Adrenal gland (tissue), 12 donors: Measurements from ENCODE around the gene OXGR1. TPM values are rescaled to one million over a fixed set of nuclear protein-coding genes. Genes with fewer than 3 reads are reported as not detected.
A peak's percentile ranks its signal among the peaks of the same experiment; 100 is the strongest.

Experiments used
- DNase-seq, 7 donors: peaks; one replicate each; pipeline ENCODE4 v3.0.0-alpha.2; 2019 to 2020
- H3K27ac ChIP-seq, 5 donors: fragments of 200-600 bp; sonication (generic) in 4 of 5; 1 replicate in 3 of 5; 2 replicates in 2 of 5; pipeline versions ENCODE4 v1.5.1 to v1.8.0; 2016 to 2020; ENCODE audit warnings: mild to moderate bottlenecking in 1 of 5
- H3K27me3 ChIP-seq: fragments of 200-600 bp; 2 replicates; pipeline ENCODE4 v1.8.0; 2021
- H3K36me3 ChIP-seq, 2 donors: fragments of 200-600 bp; replicated peaks in 1 of 2; 1 replicate in 1 of 2; 2 replicates in 1 of 2; pipeline versions ENCODE4 v1.5.1 to v1.8.0; 2018 to 2022
- H3K4me1 ChIP-seq, 2 donors: fragments of 200-600 bp; replicated peaks in 1 of 2; 1 replicate in 1 of 2; 2 replicates in 1 of 2; pipeline versions ENCODE4 v1.5.1 to v1.8.0; 2018 to 2021
- H3K4me3 ChIP-seq, 4 donors: fragments of 200-600 bp; sonication (generic) in 3 of 4; one replicate each; pipeline ENCODE4 v1.5.1; 2016 to 2018
- H3K9me3 ChIP-seq, 3 donors: fragments of 200-600 bp; sonication (generic) in 1 of 3; replicated peaks in 1 of 3; 1 replicate in 2 of 3; 2 replicates in 1 of 3; pipeline versions ENCODE4 v1.5.1 to v1.8.0; 2016 to 2021
- CTCF ChIP-seq, 6 experiments: fragments of 450-650 bp in 4 of 6; fragments of 200-600 bp in 2 of 6; sonication (generic) in 1 of 6; IDR thresholded peaks; 1 replicate in 5 of 6; 2 replicates in 1 of 6; pipeline versions ENCODE4 v1.5.1 to v1.8.0; 2016 to 2021; ENCODE audit warnings: antibody characterized with exemption in 6 of 6, mild to moderate bottlenecking in 2 of 6, moderate library complexity in 1 of 6
- POLR2A ChIP-seq, 2 donors: fragments of 450-650 bp; IDR thresholded peaks; one replicate each; pipeline ENCODE4 v1.6.1; 2017; ENCODE audit warnings: antibody characterized with exemption in 2 of 2, mild to moderate bottlenecking in 2 of 2, moderate library complexity in 1 of 2
- WGBS, 4 donors: extraction: QIAGEN DNeasy Blood & Tissue Kit in 2 of 4; methylation state at CpG; one replicate each; pipeline versions ENCODE4 v1.1.5 to v1.1.7; 2013 to 2017; 5-methylcytosine and 5-hydroxymethylcytosine counted together
- intact Hi-C, 2 donors: fragments of 100-400 bp; cut with DNase I; formaldehyde crosslinking; loops; one replicate each; pipeline versions ENCODE4 v1.14.1 to v1.15.0; 2022 to 2023
- polyA plus RNA-seq, 3 donors: library from polyadenylated mRNA; stranded (reverse); fragments of 200-250 nt in 2 of 3; fragments of 350-450 nt in 1 of 3; fragmentation: Illumina TruSeq in 1 of 3; extraction: RNeasy Lipid Tissue Mini Kit (QIAGEN cat#74804) in 1 of 3; gene quantifications; one replicate each; pipeline ENCODE4 v1.2.3, GENCODE V29; 2013 to 2014
- total RNA-seq, 9 donors: library from RNA; depleted of rRNA in 4 of 9; stranded (reverse); fragments of >200 nt in 4 of 9; fragments of 120-200 nt in 1 of 9; fragmentation: NEBNext Ultra II Directional in 1 of 9; extraction: Animal tissue kit (Norgen Biotek cat#: 25700) in 1 of 9; gene quantifications; one replicate each; pipeline versions ENCODE4 v1.1.0 to v1.2.4, GENCODE V29; 2013 to 2023
- donor health status: healthy with polysubstance abuse.
- donor health status: Bipolar disorder and iron deficiency.
- donor health status: DM: yes; HTN: yes; CAD: no.
- donor health status: DM: no; HTN: no; CAD: no.
- donor health status: DM: no; HTN: no; CAD: no.
- donor health status: DM: yes; HTN: yes; CAD: no.

OXGR1 gene
- total and polyA plus RNA-seq, 12 donors = 0.11 to 0.13 TPM; not detected in 10

DNA sequence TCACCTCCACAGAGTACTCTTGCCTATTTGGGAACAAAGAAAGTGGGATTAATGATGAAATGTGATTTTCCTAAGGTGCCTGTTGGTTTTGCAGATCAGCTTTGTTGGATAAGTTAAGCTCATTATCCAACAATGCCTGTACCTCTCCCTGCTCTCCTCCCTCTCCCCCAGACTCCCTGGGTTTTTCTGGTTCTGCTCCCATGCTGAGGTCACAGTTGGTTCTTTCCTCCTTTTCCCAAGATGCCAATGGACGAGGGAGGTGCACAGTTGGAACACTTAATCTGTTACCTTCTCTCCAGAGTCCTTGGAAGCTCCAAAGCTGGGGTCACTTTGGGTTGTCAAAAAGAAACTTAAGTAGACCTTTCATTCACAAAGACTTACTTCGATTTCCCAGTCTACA lies 1.6 kb downstream of the OXGR1 start:
- Histone ChIP-seq H3K4me3 (no peak overlapping the region), H3K27me3 (peaks cover 24% of the 10 kb centered on the region), H3K4me1 (peaks cover 9% of the 10 kb centered on the region in 2 donors), H3K9me3 (no peaks in the 10 kb centered on the region), H3K27ac (no peak overlapping the region), H3K36me3 (no peaks in the 10 kb centered on the region)
- no peak for DNase-seq
- intact Hi-C loops = no loop called here
- 74 to 81% (median 78%) methylated on average over 2 of the region's 2 CpGs for WGBS, 4 donors
- TF ChIP-seq CTCF (IDR thresholded peaks at IDR 0.05) (no peak), POLR2A (IDR thresholded peaks at IDR 0.05) (no peak)

- Histone ChIP-seq H3K9me3 (no peaks in the 10 kb centered on the region), H3K36me3 (no peaks in the 10 kb centered on the region), H3K4me1 (peaks cover 9% of the 10 kb centered on the region in 2 donors), H3K4me3 (no peak overlapping the region), H3K27ac (no peak overlapping the region), H3K27me3 (peaks cover 23% of the 10 kb centered on the region)
- TF ChIP-seq CTCF (IDR thresholded peaks at IDR 0.05) = no peak
- no peak for TF ChIP-seq POLR2A (IDR thresholded peaks at IDR 0.05)
- intact Hi-C loops = no loop called here
- no peak for DNase-seq
- 52 to 78% (median 73%) methylated on average over 3 of the region's 3 CpGs for WGBS, 4 donors
Measured at GRCh38 chr13:96991072-96991471, 3.2 kb downstream of the OXGR1 start.

GRCh38 chr13:96988441-96988840 lies 5.8 kb downstream of the OXGR1 start:
- no peak for TF ChIP-seq POLR2A (IDR thresholded peaks at IDR 0.05)
- no peak for TF ChIP-seq CTCF (IDR thresholded peaks at IDR 0.05)
- Histone ChIP-seq H3K4me3 (no peak overlapping the region), H3K9me3 (no peaks in the 10 kb centered on the region), H3K27ac (no peak overlapping the region), H3K4me1 (peaks cover 11 to 12% of the 10 kb centered on the region in 2 donors), H3K36me3 (no peaks in the 10 kb centered on the region), H3K27me3 (peaks cover 8% of the 10 kb centered on the region)
- 83 to 88% (median 85%) methylated on average over 5 of the region's 5 CpGs for WGBS, 4 donors
- DNase-seq = no peak
- intact Hi-C loops = no loop called here

DNA sequence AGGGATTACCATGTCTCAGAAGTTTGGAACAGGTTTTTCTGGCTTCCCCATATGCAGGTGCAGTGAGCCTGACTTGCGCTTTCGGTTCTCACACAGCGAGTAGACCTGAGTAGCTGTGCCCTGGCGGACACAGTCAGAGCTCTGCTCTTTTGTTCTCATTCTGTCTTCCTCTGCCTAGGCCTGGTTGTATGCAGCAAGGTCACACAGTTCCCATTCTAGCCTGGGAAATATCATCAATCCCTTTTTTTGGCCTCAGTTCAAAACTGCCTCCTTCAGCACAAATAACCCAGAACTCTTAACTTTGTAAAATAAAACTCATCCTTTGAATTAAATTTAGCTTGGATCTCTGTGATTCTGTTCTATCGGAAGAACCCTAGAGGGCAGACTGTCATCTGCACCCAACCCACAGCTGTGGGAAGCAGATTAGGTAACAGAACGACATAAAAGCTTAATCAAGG lies 10.2 kb downstream of the OXGR1 start:
- no peaks in the 10 kb centered on the region for H3K27me3 ChIP-seq

More for the DNA sequence above, 10.2 kb downstream of the OXGR1 start:
- H3K27ac ChIP-seq = peak overlapping the region in 4 of 5 donors; percentile 36 to 68 (median 60)
- intact Hi-C loops = no loop called here
- peak; percentile 60 to 89 (median 81) for DNase-seq
- WGBS, 4 donors = 6 to 21% (median 13%) methylated on average over 6 of the region's 6 CpGs
- peaks cover 12 to 18% of the 10 kb centered on the region in 2 donors for H3K4me1 ChIP-seq
- H3K9me3 ChIP-seq = peaks cover 0 to 7% (median 4%) of the 10 kb centered on the region in 3 donors
- peak in 5 of 6 experiments; percentile 34 to 64 (median 47) for TF ChIP-seq CTCF (IDR thresholded peaks at IDR 0.05)
- TF ChIP-seq POLR2A (IDR thresholded peaks at IDR 0.05) = peak in 1 of 2 donors; percentile 71
- H3K36me3 ChIP-seq = no peaks in the 10 kb centered on the region
- H3K4me3 ChIP-seq = peak overlapping the region in 1 of 4 donors; percentile 30
